Hematopoietic multipotent progenitor cell treated with erythropoietin and hydrocortisone succinate and interleukin-3 and kit ligand, for 15 days (in vitro differentiated cells): Measurements from ENCODE around the gene PARVB.

Source experiments
- DNase-seq: peaks from one replicate; pipeline ENCODE4 v3.0.0-alpha.2; 2015; ENCODE audit warnings: low spot score

Gene PARVB

DNA sequence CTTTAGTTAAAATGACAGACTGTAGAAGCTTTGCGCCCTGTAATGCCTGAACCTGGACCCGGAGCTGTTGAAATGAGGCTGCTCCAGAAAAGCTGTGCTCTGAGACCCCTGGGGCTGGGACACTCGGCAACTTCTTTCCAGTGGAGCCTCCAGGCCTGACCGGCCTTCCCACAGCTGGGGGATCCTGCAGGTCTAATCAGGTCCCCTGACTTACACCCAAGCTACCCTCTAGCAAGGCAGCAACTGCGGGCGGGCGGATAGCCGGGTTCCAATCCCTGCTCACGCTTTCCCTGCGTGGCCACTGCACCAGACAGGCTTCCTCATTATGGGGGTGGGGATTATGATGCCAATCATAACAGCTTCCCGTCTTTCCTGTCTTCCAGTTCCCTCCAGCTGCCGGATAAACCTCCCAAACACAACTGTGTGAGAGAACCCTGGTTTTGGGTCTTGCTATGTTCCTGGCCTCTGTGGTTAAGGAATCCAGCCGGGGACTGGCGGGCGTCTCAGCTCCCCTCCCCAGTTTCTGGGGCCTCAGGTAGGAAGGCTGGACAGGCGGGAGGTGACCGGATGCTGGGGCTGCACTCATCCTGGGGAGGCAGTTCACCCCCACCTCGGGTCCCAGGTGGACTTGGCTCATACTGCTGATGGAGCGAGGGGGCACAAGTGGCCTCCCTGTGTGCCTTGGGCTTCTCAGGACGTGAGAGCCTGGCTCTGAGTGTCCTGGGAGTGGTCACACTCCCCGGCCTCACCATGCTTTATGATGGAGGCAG is 195.2 kb downstream of the PARVB start:
- no peak for DNase-seq

DNA sequence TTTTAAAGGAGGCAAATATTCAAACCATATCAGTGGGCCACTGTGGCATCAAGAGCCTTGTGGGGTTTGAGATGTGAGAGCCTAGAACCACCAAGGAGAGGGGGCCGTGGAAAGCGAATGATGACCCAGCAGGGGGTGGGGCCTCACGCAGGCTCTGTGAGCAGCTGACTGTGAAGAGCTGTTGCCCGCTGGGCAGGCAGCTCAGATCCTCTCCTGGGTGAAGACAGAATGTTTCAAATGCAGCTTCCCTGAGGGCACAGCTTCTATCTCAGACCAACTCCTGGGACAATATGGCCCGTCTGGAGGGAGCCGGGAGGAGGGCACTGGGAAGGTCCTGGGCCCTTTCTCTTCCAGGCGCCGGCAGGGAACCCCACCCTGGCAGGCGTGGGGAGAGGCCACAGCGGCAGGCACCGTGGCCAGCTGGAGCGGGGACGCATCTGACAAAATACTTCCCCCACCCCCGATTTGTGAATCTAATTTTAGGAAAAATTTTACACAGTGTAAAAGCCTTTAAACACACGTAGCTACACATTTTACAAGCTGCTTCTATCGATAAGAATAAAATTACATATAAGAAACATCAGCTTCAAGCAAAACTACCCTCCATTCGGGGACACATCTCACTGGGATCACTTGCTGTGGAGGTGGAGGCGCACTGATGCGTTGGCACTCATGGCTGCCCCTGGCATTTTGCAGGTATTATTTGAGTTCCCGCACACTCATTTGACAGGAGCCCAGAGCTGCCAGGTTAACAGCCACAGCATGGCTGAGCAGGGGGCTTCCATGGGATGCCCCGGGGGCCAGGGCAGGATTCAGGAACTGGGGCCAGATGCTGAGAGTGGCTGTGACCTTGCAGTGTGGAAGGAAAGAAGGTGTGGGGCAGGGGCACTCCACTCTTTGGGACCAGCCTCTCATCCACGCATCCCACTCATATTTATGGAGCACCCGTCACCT is 196.9 kb downstream of the PARVB start:
- DNase-seq, result no peak

DNA sequence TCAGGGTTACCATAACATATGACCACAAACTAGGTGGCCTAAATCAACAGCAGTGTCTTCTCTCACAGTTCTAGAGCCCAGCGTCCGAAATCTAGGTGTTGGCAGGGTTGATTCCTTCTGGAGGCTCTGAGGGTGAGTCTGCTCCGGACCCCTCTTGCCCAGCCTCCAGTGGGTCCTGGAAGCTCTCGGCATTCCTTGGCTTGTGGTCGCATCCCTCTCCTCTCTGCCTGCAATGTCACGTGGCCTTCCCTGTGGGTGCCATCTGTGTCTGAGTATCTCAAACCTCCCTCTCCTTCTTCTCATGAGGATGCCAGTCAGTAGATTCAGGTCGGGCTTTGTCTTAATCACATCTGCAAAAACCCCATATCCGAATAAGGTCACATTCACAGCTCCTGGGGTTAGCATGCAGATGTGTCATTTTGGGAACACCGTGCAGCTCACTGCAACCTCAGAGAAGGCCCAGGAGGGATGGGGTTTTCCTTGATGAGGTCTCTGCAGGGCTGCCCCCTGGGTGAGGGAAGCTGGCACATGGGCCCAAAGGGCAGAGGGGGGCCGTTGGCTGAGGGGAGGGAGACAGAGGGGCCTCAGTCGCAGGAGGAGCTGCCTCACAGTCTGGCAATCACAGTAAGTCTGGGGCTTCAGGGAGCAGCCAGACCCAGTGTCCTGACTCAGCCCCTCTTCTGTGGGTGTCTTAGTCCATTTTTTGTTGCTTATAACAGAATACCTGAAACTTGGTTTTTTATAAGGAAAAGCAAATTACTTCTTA is 197.8 kb downstream of the PARVB start:
- DNase-seq, result no peak
